Measurements from ENCODE around the gene PRSS8.
"Not testable (repeated sequence)": the region's sequence is repeated elsewhere in the genome, so short reads cannot be mapped to it uniquely, and the experiment has no call there.

PRSS8 gene

DNA sequence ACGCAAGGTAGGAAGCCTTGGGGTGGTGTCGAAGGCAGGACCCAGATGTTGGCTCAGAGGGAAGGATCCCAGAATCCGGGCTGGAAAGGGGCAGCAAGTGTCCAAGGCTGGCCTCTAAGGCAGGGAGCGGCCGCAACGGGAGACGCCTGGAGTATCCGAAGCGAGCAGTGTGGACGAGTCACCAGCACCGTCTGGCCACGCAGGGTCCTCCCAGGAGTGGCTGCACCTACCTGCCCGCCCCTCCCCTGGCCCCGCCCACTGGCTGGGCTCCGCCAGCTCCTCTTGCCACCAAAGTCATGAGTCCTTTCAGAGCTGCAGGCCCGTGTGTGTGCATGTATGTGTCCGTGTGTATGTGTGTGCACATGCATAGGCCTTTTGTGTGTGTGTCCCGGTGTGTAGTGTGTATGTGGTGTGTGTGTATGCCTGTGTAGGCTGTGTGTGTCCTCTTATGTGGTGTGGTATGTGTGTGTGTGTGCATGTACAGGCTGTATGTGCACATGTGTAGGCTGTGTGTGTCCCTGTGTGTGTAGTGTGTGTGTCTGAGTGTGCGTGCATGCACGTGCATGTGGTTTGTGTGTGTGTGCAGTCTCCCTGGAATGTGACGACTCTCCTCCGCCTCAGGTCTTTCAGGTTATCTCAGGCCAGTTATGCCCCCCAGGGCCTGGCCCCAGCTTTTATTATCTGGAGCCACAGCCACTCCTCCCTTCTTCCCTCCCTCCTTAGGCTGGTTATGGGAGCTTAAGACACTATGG lies at the start of gene PRSS8:
Gene PRSS8, minus strand, starts transcription at position 193 of the 752 bp plus-strand sequence. CDS start 229 bp downstream, outside the sequence.
- no peak for DNase-seq

DNA sequence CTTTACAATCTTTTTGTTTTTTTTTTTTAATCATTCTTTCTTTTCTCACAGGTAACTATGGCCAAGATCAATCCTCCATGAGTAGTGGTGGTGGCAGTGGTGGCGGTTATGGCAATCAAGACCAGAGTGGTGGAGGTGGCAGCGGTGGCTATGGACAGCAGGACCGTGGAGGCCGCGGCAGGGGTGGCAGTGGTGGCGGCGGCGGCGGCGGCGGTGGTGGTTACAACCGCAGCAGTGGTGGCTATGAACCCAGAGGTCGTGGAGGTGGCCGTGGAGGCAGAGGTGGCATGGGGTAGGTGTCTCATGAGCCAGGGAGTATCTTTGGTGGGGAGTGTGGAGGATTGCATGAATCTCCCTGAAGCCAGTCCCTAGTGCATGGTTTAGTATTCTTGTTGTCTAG lies 49.4 kb upstream of the PRSS8 start:
- DNase-seq, result no peak

DNA sequence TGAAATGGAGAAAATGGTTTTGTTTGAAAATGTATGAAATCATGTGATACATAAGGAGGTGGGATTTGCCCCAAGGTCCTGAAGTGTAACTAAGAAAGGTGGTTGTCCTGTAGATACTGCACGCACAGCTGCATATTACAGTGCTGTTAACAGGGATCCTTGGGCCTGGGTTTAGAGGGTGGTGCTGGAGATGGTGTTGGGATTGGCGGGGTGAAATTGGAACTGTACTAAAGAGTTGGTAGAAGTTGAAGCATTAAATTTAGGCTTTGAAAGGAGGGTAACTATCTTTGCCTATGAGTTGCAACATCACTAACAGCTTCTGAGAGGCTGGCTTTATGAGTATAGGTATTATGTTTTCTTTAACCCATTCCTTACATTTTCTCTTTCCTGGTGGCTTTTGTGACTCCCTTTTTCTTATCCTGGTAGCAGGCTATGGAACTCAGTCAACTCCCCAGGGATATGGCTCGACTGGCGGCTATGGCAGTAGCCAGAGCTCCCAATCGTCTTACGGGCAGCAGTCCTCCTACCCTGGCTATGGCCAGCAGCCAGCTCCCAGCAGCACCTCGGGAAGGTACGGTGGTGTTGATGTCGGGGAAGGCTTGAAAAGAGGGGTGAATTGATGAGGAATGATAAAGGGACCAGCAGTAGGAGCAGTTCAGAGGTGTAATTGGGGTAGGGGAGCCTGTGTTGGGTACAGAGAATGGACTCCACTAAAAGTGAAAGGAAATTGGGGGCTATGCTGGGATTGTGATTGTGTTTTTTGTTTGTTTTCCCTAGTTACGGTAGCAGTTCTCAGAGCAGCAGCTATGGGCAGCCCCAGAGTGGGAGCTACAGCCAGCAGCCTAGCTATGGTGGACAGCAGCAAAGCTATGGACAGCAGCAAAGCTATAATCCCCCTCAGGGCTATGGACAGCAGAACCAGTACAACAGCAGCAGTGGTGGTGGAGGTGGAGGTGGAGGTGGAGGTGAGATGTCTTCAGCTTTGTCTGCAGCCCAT lies 48.2 kb upstream of the PRSS8 start:
- DNase-seq, result no peak

DNA sequence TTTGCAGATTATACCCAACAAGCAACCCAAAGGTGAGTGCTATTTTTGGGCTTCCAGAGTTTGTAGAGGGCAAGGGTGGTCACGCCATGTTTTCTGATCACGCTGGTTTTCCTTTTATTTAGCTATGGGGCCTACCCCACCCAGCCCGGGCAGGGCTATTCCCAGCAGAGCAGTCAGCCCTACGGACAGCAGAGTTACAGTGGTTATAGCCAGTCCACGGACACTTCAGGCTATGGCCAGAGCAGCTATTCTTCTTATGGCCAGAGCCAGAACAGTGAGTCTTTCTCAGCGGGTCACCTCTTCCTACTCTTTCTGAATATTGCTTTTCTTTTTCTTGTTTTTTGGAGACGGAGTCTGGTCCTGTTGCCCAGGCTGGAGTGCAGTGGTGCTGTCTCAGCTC lies 46.9 kb upstream of the PRSS8 start:
- no peak for DNase-seq

DNA sequence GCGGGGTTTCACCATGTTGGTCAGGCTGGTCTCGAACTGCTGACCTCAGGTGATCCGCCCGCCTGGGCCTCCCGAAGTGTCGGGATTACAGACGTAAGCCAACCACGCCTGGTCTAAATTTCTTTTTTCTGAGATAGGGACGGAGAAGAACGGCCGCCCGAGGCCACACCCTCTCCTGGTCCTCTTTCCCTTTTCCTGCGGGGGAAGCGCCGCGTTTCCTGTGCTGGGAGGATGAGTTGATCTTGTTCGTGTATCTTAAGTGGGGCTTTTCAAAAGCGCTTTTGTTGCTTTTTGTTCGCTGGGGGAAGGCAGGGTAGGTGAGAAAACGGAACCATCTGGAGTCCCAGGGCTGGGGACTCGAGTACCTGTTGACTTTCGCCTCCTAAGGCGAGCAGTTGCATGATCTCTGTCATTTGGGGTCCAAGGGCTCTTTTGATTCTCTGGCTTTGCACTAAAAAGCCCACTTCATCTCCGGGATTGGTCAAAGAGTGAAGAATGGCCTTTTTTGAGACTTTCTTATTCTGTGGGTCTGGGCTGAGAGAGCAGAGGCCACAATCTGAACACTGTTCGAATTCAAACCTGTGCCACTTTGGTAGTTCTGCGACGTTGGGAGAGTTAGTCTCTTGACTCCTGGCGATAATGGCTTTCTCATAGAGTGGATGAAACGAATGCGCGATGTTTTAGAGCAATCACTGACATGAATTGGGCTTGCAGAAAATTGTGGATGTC lies 45.7 kb upstream of the PRSS8 start:
- no peak for DNase-seq

DNA sequence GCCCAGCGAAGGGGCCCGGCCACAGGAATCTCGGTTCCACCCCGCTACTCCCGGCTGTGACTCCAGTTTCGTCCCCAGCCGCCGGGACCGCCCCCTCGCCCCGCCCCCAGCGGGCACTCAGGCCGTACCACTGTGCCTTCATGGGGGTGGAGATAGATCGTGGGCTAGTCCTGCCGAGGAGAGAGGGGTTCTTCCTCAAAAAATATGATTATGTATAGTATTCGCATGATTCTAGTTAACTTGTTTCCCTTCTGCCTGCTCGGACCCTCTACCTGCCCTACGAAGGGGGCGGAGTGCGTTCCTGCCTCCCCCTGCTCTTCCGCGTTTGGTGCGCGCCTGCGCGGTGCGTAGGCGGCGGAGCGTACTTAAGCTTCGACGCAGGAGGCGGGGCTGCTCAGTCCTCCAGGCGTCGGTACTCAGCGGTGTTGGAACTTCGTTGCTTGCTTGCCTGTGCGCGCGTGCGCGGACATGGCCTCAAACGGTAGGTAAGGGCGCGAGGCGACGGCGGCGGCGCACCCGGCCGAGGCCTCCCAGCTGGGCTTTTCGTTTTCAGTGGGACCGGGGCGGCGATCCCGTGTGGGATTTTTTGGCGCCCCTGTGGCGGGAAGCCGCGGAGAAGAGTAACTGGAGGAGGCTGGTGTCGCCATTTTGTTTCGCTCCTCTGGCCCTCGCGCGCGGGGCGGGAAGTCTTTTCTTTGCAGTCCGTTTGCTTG lies 44.4 kb upstream of the PRSS8 start, which contains the start of gene FUS:
Gene FUS, plus strand, starts transcription at position 393 of the 713 bp plus-strand sequence. Its CDS starts 76 bp downstream, at position 469.
- DNase-seq, result peak; percentile 69

DNA sequence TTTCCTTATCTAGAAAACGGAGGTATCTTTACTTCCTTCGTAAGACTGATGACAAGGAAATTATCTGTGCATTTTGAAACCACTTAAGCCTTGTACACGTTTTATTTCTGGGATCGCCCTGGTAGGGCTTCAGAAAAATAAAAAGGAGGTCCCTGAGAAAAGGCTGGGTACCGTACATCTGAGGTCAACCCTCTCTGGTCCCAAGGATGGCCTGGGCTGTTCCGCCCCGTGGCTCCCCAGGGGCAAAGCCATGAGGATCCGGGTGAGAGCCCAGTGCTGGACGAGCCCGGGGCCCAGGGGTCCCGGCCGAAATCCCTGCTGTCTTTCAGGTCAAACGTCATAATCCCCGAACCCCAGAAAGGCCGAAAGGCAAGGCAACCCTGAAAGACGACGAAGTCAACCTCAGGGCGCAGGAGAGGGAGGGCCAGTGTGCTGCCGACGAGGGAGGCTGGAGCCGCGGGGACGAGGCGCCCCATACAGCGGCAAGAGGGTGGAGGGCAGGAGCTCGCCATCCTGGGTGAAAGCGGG lies 43.8 kb upstream of the PRSS8 start:
- no peak for DNase-seq

DNA sequence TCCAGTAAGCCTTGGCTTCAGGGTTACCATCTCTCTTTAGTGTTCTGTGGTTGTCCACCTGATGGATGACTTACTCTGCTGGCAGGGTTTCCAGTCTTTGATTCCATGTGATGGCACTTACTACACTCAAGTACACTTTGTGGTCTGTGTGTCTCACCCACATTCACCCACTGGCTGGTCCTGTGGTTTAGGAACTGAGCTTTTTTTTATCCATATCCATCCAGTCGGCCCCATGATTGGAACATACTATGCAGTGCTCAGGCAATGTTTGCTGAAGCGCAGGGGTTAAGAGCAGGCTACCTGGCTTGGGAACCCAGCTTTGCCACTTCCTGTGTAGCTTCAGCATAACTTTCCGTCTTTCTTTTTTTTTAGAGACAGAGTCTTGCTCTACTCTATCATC lies 41.6 kb upstream of the PRSS8 start:
- no peak for DNase-seq

DNA sequence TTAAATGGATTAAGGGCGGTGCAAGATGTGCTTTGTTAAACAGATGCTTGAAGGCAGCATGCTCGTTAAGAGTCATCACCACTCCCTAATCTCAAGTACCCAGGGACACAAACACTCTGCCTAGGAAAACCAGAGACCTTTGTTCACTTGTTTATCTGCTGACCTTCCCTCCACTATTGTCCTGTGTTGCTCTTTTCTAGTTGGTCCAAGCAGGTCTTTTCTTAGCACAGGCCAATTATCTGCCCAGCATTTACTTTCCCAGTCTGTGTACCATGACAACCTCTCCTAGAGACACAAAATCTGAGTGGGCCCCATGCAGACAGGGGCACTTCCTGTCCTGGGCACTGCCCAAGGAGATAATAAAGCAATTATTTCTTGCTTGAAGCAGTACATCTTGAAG lies 34.5 kb upstream of the PRSS8 start:
- DNase-seq, result not testable (repeated sequence)

DNA sequence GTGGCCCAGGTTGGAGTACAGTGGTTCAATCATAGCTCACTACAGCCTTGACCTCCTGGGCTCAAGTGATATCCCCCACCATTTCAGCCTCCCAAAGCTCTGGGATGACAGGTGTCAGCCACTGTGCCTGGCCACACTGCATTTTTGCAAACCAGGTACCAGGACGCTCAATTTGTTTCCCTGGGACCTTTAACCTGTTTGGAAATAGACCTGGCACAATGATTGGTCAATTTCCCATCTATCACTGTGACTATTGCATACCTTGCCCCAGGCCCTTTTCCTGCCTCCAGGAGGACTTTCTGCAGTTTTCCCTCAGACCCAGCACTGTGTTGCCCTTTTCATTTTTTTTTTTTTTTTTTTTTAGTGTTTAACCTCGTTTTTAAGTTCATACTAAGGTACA lies 33.3 kb upstream of the PRSS8 start:
- no peak for DNase-seq

DNA sequence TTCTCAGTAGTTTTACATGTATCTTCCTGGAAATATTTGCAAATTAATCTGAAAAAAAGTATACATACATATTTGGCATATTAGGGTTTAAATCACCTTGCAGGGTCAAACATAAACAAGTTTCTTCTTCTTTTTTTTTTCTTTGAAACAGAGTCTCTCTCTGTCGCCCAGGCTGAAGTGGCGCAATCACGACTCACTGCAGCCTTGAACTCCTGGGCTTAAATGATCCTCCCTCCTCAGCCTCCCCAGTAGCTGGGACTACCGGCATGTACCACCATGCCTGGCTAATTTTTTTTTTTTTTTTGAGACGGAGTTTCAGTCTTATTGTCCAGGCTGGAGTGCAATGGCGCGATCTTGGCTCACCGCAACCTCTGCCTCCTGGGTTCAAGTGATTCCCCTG lies 31.8 kb upstream of the PRSS8 start:
- DNase-seq, result no peak

DNA sequence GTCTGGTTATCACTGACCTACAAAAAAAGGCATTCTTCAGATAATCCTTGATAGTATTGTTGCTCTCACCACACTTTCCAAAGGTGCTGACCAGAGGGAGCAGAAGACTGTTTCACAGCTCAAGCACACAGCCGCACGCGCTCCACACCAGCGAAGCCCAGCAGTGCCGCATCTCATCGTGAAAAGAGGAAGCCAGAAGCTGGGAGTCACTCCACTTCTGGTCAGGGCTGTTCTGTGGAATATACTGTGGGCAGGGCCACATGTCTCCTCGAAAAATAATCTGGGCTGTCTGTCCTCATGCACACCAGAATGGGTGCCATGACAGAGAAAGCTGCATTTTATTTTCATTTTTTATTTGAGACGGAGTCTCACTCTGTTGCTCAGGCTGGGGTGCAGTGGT lies 21.6 kb upstream of the PRSS8 start:
- no peak for DNase-seq

DNA sequence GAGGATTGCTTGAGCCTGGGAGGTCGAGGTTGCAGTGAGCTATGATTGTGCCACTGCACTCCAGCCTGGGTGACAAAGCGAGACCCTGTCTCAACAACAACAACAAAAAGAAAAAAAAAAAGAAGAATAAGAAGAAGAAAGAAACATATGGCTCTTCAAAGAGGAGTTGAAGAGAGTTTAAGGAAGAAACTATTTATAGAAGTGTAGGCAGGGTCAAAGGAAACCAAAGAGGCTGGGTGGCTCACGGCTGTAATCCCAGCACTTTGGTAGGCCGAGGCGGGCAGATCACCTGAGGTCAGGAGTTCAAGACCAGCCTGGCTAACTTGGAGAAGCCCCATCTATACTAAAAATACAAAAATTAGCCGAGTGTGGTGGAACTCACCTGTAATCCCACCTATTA lies 15.4 kb upstream of the PRSS8 start:
- not testable (repeated sequence) for DNase-seq

DNA sequence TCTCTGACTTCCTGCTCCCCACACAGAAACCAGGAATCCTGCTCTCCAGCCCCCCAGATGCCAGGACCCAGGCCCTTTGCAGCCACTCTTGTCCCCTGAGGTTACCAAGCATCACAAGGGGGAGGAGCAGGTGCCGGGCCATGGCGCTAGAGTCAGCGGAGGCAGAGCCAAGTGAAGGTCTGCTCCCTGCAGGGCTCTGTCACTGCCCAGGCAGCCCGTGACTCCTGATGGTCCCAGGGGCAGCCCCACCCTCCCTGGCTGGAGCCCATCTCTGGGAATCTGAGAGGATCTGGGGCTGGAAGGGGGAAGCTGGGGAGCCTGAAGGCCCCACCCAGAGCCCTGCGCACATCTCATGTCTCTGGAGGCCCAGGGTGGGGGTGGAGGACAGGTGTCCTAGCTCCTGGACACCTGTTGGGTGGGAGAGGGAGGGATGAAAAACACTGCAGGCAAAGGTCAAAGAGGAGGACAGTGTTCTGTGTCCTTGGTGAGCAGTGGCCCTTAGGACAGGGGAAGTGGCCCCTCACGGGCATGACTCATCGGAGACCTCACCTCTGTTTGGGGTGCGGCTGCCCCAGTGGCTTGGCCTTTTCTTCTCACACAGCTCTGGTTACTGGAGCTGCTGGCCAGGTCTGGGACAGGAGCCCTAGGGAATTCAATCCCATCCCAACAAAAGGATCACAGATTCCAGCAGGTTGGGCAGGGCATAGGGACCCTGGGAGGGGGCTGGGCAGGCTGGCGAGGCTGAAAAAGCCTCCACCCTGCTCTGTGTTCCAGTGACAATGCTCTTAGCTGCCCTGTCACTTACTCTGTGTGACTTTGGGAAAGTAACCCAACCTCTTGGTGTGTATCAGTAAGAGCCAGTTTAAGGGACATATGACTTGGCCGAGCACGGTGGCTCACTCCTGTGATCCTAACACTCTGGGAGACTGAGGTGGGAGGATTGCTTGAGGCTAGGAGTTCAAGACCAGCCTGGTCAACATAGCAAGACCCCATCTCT lies 14.7 kb upstream of the PRSS8 start, which contains the start of gene PRSS36:
Gene PRSS36, minus strand, starts transcription at position 173 of the 997 bp plus-strand sequence. Its CDS starts 31 bp downstream, at position 142.
- no peak for DNase-seq

DNA sequence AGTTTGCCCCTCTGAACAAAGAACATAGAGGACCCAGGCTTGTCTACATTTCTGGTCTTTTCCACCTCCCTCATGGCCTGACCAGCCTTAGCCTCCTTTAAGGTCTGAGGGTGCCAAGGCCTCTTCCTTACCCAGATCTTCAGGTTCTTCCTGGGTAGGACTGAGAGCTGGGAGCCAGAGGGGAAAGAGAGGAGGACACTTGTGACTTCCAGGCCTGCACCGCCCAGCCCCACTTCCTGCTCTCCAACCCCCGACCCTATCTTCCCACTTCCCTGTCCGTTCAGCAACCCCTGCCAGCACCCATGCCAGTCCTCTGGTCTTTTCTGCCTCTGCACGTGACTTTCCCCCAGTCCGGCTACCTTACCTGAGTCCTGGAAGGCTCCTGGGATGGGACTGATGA lies 13.8 kb upstream of the PRSS8 start:
- no peak for DNase-seq

DNA sequence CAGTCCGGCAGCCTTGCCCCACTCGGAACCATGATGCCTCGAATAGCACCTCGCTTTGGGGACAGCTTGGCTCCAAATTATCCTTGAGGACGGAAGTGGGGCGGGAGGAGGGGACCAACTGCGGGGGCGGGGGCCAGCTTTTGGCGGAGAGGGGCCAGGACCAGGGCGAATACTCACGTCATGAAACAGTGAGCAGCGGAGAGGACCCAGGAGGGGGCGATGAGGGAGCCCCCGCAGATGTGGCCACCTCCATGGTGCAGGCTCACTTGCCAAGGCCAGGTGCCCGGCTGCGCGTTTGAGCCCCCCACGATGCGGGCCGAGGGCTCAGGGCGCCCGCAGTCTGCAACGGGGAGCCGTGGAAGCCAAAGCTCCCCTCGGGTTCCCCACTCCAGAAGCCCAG lies 13.4 kb upstream of the PRSS8 start:
- no peak for DNase-seq

DNA sequence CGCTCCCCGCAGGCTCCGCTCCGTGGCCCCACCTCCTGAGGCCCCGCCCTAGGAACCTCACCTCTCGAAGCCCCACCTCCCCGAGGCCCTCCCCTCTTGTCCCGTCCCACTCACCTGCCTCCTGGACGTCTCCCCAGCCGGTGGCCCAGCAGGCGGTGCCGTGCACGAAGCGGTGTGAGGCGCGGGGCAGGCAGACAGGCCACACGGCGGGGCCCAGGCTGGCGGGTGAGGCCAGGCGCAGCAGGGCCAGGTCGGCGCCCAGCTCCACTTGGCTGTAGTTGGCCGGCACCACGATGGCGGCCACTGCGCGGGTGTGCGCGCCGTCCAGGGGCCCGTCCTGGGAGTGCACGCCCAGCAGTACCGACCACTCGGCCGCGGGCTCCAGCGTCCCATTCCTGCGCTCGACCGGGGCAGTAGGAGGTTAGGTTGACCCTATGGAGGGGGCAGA lies 12.8 kb upstream of the PRSS8 start:
- DNase-seq, result no peak

DNA sequence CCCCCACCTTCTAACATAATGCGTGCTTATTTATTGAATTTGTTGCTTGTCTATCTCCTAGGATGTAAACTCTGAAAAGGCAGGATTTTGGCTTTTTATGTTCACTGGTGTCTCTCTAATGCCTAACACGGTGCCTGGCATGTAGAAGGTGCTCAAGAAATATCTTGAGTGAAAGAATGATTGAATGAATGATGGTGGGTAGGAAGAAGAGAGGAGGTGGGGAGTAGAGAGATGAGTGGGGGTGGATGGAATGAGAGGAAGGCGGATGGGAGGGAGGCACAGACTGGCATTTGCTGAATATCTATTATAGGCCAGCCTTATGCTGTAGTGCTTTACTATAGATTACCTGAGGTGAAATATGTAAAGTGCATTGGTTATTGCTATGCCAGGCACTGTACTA lies 12.0 kb upstream of the PRSS8 start:
- DNase-seq, result no peak

DNA sequence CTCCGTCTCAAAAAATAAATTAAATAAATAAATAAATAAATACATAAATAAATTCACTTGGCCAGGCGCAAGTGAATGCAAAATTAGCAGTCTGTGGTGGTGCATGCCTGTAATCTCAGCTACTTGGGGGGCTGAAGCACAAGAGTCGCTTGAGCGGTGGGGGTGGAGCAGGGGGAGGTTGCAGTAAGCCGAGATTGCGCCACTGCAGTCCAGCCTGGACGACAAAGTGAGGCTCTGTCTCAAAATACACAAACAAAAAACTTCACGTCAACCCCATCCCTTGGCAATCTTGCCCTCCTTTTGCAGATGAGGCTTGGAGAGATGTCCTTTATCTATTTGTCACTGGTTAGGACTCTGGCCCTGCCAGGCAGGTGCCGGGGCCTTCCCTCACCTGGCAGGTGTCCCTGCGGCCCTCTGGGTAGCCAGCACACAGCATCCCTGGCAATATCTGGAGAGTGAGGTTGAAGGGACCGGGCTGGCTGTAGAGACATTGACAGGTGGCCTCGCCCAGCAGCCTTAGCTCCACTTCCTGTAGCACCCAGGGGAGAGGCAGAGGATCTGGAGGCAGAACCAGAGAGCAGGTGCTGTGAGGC lies 10.0 kb upstream of the PRSS8 start:
- no peak for DNase-seq

DNA sequence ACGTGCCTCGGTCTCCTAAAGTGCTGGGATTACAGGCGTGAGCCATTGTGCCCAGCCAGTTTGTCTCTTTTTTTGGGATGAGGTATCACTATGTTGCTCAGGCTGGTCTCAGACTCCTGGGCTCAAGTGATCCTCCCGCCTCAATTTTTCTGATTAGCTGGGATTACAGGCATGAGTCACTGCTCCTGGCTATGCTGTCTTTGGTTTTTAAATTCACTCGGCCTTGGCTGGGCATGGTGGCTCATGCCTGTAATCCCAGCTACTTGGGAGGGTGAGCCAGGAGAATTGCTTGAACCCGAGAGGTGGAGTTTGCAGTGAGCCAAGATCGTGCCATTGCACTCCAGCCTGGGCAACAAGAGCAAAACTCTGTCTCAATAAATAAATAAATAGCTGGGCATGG lies 8.9 kb upstream of the PRSS8 start:
- DNase-seq, result not testable (repeated sequence)
